LHCN-M2 (cell line): ENCODE results near the gene ANAPC13. TPM values are rescaled to one million over a fixed set of nuclear protein-coding genes. Genes with fewer than 3 reads are reported as not detected.

Experiments
- DNase-seq: peaks from one replicate; pipeline ENCODE4 v3.0.0-alpha.2; 2012; ENCODE audit warnings: low read depth
- total RNA-seq: library from RNA; depleted of rRNA; stranded (reverse); fragments of >200 nt; gene quantifications from 2 replicates; pipeline ENCODE4 v1.2.3, GENCODE V29; 2014; rRNA removed

The ANAPC13 gene
- total RNA-seq, 1 experiment from 2014 or later = 166 TPM

- DNase-seq = peak; percentile 46
Measured at GRCh38 chr3:134453631-134454030, 32.2 kb downstream of the ANAPC13 start.

DNA sequence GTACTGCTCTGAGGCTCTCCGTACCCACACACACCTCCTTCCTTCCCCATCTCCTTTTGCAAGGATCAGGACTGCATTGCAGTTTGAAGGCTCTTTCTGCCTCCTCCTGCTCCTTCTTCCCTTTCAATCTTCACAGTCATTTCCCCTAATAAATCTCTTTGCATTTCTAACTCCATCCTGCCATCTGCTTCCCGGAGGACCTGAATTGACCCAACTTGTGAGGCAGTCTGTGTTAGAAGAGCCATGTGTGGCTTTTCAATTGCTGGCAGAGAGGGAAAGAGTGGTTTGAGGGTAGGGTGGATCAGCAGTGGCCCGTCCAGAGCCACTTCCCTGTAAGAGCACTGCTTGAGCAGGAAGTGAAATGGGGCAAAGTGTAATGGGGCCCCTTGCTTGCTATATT, 35.8 kb downstream of the ANAPC13 start:
- DNase-seq = no peak

GRCh38 chr3:134449277-134449676, 36.5 kb downstream of the ANAPC13 start:
- DNase-seq = peak; percentile 60

DNA sequence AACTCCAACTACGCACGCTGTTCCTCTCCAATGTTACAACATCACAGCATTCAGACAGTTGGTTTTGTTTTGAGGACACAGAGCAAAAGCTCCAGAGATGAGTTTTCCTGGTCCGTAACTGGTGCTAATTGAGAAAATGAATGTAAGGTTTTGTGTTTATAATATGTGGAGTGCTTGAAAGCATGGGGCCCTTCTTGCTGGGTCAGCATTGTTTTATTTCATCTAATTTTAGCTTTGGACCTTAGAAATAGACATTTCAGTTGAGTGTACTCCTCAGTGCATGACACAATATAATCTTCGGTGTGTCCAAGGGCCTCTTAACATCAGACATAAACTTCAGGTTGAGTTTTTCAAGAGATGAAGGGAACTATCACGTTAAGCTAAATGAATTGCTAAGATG, 37.1 kb downstream of the ANAPC13 start:
- no peak for DNase-seq

DNA sequence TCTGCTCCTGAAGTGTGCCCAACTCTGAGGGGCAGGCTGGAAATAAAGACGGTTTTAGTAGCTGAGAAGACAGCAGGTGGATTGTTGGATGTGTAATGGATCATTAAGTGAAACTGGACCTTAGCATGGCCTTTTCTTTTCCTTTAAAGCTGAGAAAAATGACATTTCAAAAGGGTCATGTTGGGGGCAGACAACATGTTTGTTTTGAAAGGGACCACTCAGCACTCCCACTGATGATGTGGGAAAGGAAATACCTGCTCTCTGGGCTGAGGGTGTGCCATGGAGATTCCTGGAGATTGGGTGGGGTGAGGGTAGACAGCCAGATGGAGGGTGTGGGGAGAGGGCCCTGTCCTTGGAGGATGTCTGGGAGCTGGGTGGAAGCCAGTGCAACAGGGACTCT, 38.4 kb downstream of the ANAPC13 start:
- no peak for DNase-seq

DNA sequence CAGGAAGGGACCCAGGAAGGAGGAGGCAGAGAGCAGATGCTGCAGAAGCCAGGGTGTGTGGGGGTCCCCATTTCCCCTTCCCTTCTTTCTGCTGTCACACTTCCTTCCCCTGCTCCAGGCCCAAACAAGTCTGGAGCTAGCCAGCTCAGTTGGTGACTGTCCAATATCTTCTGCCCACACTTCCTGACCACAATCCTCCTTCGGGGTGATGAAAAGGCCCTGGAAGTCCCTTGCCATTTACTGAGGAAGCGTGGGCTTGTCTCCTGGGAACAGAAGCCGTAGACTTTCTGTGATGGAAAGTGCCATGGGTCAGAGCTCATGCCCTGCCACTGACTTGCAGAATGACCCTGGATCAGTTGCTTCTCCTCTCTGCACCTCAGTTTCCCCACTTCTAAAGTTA, 39.0 kb downstream of the ANAPC13 start:
- DNase-seq = peak; percentile 55

- peak; percentile 58 for DNase-seq
Measured at GRCh38 chr3:134445636-134446035, 40.1 kb downstream of the ANAPC13 start.

DNA sequence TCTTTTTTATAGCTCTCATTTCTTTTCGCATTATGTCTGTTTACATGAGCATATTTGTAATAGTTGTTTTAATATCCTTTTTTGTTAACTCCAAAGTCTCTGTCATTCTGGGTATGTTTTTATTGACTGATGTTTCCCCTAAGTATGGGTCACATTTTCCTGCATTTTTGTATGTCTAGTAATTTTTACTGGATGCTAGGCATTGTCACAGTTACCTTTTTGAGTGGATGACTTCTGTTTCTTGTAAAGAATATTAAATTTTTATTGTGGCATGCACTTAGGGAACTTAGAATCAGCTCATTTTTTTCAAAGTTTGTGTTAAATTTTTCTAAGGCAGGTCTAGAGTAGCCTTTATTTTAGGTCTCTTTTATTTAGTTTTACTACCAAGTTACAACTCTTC, 40.7 kb downstream of the ANAPC13 start:
- DNase-seq = no peak

DNA sequence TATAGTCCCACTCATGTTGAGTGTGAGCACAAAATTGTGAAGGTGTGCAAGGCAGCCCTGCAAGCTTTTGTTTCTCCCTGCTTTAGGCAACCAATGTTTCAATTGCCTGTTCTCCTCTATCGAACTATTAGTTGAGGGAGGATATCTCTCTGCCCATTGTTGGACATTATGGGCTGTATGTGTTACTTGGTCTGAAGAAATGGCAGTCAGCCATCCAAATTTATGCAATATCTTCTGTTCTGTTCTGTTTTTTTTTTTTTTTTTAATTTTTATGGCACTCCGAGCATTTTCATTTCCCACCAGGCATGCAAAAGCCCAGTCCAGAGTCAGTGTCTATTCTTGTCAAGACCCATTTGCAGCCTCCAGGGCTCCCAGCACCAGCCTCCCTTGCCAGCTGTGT, 44.0 kb downstream of the ANAPC13 start:
- DNase-seq = no peak

- no peak for DNase-seq
Measured at GRCh38 chr3:134441321-134441720, 44.5 kb downstream of the ANAPC13 start.

GRCh38 chr3:134437211-134437752, 48.5 kb downstream of the ANAPC13 start:
- DNase-seq = no peak

DNA sequence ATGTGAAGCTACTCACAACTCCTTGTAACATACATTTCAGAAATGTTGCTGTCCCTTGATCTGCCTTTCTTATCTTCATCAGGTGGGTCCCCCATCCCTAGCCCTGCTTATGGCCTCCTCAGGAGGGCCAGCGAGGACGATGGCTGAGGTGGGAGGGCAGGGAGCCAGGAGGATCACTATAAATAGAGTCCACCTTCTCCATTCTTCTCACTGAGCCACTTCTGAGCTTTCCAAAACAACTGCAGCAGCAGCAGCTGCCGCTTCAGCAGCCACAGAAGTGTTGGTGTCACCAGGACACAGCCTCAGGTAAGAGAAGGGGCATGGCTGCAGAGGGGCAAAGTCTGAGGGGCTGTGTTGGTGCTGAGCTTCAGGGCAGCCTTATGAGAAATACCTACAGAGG, 53.5 kb downstream of the ANAPC13 start:
- no peak for DNase-seq

- no peak for DNase-seq
Measured at GRCh38 chr3:134430950-134431445, 54.8 kb downstream of the ANAPC13 start.

- DNase-seq = no peak
Measured at GRCh38 chr3:134430174-134430573, 55.6 kb downstream of the ANAPC13 start.

GRCh38 chr3:134428401-134428800, 57.4 kb downstream of the ANAPC13 start:
- DNase-seq = peak; percentile 40

Other genes starting within 250 kb of the ANAPC13 start
- 54.3 and 57.3 TPM in 2 replicates for gene RYK, start 235.1 kb downstream of the ANAPC13 start, total RNA-seq
- gene AMOTL2, start 111.5 kb downstream of the ANAPC13 start, total RNA-seq = 72.0 and 82.3 TPM in 2 replicates
- gene CEP63, start 72 bp upstream of the ANAPC13 start, total RNA-seq = 25.0 and 29.8 TPM in 2 replicates
- not detected in 2 replicates for gene KY, start 165.0 kb upstream of the ANAPC13 start, total RNA-seq